Keratinocyte (primary cell): ENCODE results near the gene KCNJ3.

Source experiments
- CTCF ChIP-seq, 3 experiments: IDR thresholded peaks in 1 of 3; conservative IDR thresholded peaks in 1 of 3; optimal IDR thresholded peaks in 1 of 3; 2 replicates in 2 of 3; 3 replicates in 1 of 3; pipeline versions ENCODE3 to v1.5.1; 2011; ENCODE audit warnings: low read length in 3 of 3, mild to moderate bottlenecking in 3 of 3, moderate library complexity in 2 of 3, control low read depth in 1 of 3, inconsistent platforms in 1 of 3; ENCODE audit not compliant: insufficient read depth in 2 of 3; ENCODE audit errors: extremely low read depth in 1 of 3
- EZH2 ChIP-seq: IDR thresholded peaks from one replicate; pipeline ENCODE4 v1.6.1; 2012; ENCODE audit warnings: inconsistent platforms, mild to moderate bottlenecking, low read length, moderate library complexity

DNA sequence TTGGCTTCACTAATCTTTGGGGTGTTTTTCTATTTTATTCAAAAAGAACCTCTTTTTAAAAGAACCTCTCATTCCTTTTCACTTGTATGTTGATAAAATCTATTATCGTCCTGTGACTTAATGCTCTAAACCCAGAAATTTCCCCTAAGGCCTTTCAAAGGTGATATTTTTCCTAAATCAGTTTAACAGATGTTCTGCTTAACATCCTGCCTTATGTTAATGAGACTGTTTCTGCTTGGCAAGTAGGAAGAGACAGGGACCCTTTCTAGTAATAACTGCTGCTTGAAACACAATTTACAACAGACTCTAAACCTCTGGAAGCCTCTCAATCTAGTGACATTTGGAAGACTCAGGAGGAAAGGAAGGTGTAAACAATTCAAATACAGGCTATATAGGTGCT, 128.8 kb downstream of the KCNJ3 start:
- TF ChIP-seq EZH2, result no peak
- no peak for TF ChIP-seq CTCF (optimal IDR thresholded peaks at IDR 0.05 in 1 of 3, IDR thresholded peaks at IDR 0.05 in 1 of 3, conservative IDR thresholded peaks at IDR 0.05 in 1 of 3; ENCODE audit: extremely low read depth in 1 of 3, insufficient read depth in 2 of 3, low read length in 3 of 3)
